GM23248 (cell line): ENCODE measurements around the gene B4GALNT1. TPM values are rescaled to one million over a fixed set of nuclear protein-coding genes. Genes with fewer than 3 reads are reported as not detected.

Experiments used
- DNase-seq: peaks from one replicate; pipeline ENCODE4 v3.0.0-alpha.2; 2015
- H2AFZ ChIP-seq: fragments of 200-600 bp; sonication (generic); 2 replicates; pipeline ENCODE4 v1.6.1; 2016; ENCODE audit warnings: antibody characterized with exemption
- H3F3A ChIP-seq: fragments of 200-600 bp; sonication (generic); 2 replicates; pipeline ENCODE4 v1.6.1; 2016; ENCODE audit warnings: mild to moderate bottlenecking, antibody characterized with exemption, mixed run types; ENCODE audit not compliant: insufficient read depth
- H3K27ac ChIP-seq: fragments of 200-600 bp; sonication (generic); 2 replicates; pipeline ENCODE4 v1.5.1; 2016; ENCODE audit warnings: mild to moderate bottlenecking
- H3K27me3 ChIP-seq: fragments of 200-600 bp; sonication (generic); replicated peaks from 2 replicates; pipeline ENCODE4 v1.6.1; 2016; ENCODE audit warnings: mild to moderate bottlenecking; ENCODE audit not compliant: insufficient read depth
- H3K36me3 ChIP-seq: fragments of 200-600 bp; sonication (generic); 2 replicates; pipeline ENCODE4 v1.6.1; 2016; ENCODE audit warnings: low read depth, mild to moderate bottlenecking
- H3K4me1 ChIP-seq: fragments of 200-600 bp; sonication (generic); 2 replicates; pipeline ENCODE4 v1.6.1; 2016; ENCODE audit warnings: mild to moderate bottlenecking; ENCODE audit not compliant: insufficient read depth
- H3K4me2 ChIP-seq: fragments of 200-600 bp; sonication (generic); one replicate; pipeline ENCODE4 v1.6.1; 2016; ENCODE audit warnings: mild to moderate bottlenecking; ENCODE audit not compliant: unreplicated experiment
- H3K4me3 ChIP-seq: fragments of 200-600 bp; sonication (generic); 2 replicates; pipeline ENCODE4 v1.5.1; 2016; ENCODE audit warnings: mild to moderate bottlenecking
- H3K79me2 ChIP-seq: fragments of 200-600 bp; sonication (generic); 2 replicates; pipeline ENCODE4 v1.6.1; 2016; ENCODE audit warnings: mild to moderate bottlenecking; ENCODE audit not compliant: insufficient read depth
- H3K9ac ChIP-seq: fragments of 200-600 bp; sonication (generic); 2 replicates; pipeline ENCODE4 v1.6.1; 2016; ENCODE audit warnings: mild to moderate bottlenecking
- H3K9me2 ChIP-seq: fragments of 200-600 bp; sonication (generic); 2 replicates; pipeline ENCODE4 v1.6.1; 2016; ENCODE audit warnings: mixed run types, mild to moderate bottlenecking, moderate library complexity; ENCODE audit not compliant: insufficient read depth
- H3K9me3 ChIP-seq: fragments of 200-600 bp; sonication (generic); one replicate; pipeline ENCODE4 v1.6.1; 2017; ENCODE audit warnings: low read depth
- H4K20me1 ChIP-seq: fragments of 200-600 bp; sonication (generic); 2 replicates; pipeline ENCODE4 v1.6.0; 2016; ENCODE audit not compliant: insufficient read depth
- EZH2 ChIP-seq: fragments of 200-600 bp; sonication (generic); IDR thresholded peaks from 2 replicates; pipeline ENCODE4 v1.6.1; 2018; ENCODE audit warnings: antibody characterized with exemption, mild to moderate bottlenecking; ENCODE audit not compliant: insufficient read depth, poor library complexity, severe bottlenecking
- EZH2phosphoT487 ChIP-seq: fragments of 200-600 bp; sonication (generic); IDR thresholded peaks from 2 replicates; pipeline ENCODE4 v1.6.1; 2018; ENCODE audit warnings: antibody characterized with exemption, moderate library complexity, mild to moderate bottlenecking, low read depth; ENCODE audit not compliant: insufficient read depth
- WGBS, 2 experiments: methylation state at CpG; one replicate each; pipeline ENCODE4 v1.1.6; 2015 to 2017; ENCODE audit warnings: low lambda C conversion rate in 2 of 2, low coverage in 1 of 2; ENCODE audit errors: missing lambda C conversion rate in 2 of 2; 5-methylcytosine and 5-hydroxymethylcytosine counted together
- in situ Hi-C: fragments of 300-500 bp; cut with MboI; formaldehyde crosslinking; loops from 2 replicates; pipeline ENCODE4 v1.15.0; 2020
- polyA plus RNA-seq: library from polyadenylated mRNA; unstranded; fragments of >200 nt; fragmentation: Nextera tagmentation; extraction: Ambion mirVana; gene quantifications from 2 replicates; pipeline ENCODE4 v1.2.1, GENCODE V29; 2016
- total RNA-seq: library from RNA; depleted of rRNA; stranded (reverse); fragments of >200 nt; shearing (Covaris generic); gene quantifications from 2 replicates; pipeline ENCODE4 v1.2.3, GENCODE V29; 2014

The B4GALNT1 gene
- total and polyA plus RNA-seq, 2 experiments from 2014 or later, result 5.4 to 8.6 TPM

DNA sequence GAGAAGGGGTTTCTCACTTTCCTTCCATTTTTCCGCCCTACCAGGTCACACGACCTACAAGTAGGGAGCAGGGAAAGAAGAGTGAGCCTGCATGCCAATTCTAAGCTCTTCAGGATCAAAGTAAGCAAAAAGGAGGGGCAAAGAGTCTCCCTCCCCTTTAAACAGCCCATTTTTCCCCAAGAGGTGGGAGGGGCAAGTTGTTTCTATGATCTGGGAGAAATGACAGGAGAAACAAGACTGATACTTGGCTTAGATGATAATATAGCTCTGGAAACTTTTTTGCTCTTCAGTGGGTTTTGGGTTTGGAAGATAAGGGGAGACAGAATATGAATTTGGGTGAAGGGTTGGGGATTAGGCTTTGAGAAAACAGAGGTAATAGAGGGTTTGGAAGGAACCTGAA, 26.6 kb downstream of the B4GALNT1 start:
- no peaks in the 10 kb centered on the region for H3K27me3 ChIP-seq
- no peaks in the 10 kb centered on the region for H3K9me3 ChIP-seq
- H2AFZ ChIP-seq, result no peak overlapping the region
- TF ChIP-seq EZH2phosphoT487, result no peak
- TF ChIP-seq EZH2, result no peak
- in situ Hi-C loops, result no loop called here
- DNase-seq, result no peak
- H3F3A ChIP-seq, result peaks cover 5% of the 10 kb centered on the region; the same call in 1 of the 2 replicates
- H3K4me1 ChIP-seq, result peaks cover 19% of the 10 kb centered on the region
- 78% methylated on average over 2 of the region's 2 CpGs for WGBS, 2 experiments
- no peaks in the 10 kb centered on the region for H4K20me1 ChIP-seq
- no peaks in the 10 kb centered on the region for H3K9me2 ChIP-seq
- no peak overlapping the region for H3K27ac ChIP-seq
- no peak overlapping the region for H3K9ac ChIP-seq
- H3K4me2 ChIP-seq, result no peak overlapping the region
- H3K4me3 ChIP-seq, result no peak overlapping the region
- H3K36me3 ChIP-seq, result no peaks in the 10 kb centered on the region
- no peaks in the 10 kb centered on the region for H3K79me2 ChIP-seq

DNA sequence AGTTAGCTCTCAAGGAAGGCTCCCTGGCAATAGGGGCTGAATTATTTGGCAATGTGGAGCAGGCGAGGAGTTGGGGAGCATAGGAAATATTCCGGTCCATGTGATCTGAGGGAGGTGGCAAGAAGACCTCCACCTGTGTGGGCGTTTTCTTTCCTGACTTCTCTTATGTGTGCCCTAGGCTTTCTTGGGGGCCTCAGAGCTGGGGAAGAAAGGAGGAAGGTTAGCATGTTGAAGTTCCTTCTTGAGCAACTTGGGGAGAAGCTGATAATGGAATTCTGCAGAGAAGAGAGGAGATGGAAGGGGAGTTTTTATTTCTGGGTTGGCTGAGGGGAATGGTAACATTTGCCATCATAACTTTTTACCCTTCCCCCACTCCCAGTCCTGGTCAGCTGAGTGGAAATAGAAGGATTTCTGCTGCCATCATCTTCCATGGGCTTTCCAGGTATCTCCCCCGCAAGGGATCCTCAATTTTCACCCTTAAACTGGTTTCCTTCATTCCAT, 27.1 kb downstream of the B4GALNT1 start:
- Histone ChIP-seq H2AFZ (peak overlapping the region; percentile 92; the same call in 1 of the 2 replicates), H3K4me3 (0 out of 2 replicates have a peak overlapping the region, but pooled peaks have one; percentile 88), H3K27ac (no peak overlapping the region), H3K4me1 (peaks cover 17% of the 10 kb centered on the region), H3K79me2 (no peaks in the 10 kb centered on the region), H3K4me2 (peak overlapping the region; percentile 85), H3K27me3 (no peaks in the 10 kb centered on the region), H3K9me3 (no peaks in the 10 kb centered on the region), H3K36me3 (no peaks in the 10 kb centered on the region), H3K9me2 (no peaks in the 10 kb centered on the region), H4K20me1 (no peaks in the 10 kb centered on the region), H3F3A (peaks cover 5% of the 10 kb centered on the region; the same call in 1 of the 2 replicates), H3K9ac (no peak overlapping the region)
- TF ChIP-seq EZH2, result no peak
- no peak for TF ChIP-seq EZH2phosphoT487
- DNase-seq, result no peak
- 72 to 73% methylated on average over 4 of the region's 4 CpGs for WGBS, 2 experiments
- in situ Hi-C loops, result no loop called here

DNA sequence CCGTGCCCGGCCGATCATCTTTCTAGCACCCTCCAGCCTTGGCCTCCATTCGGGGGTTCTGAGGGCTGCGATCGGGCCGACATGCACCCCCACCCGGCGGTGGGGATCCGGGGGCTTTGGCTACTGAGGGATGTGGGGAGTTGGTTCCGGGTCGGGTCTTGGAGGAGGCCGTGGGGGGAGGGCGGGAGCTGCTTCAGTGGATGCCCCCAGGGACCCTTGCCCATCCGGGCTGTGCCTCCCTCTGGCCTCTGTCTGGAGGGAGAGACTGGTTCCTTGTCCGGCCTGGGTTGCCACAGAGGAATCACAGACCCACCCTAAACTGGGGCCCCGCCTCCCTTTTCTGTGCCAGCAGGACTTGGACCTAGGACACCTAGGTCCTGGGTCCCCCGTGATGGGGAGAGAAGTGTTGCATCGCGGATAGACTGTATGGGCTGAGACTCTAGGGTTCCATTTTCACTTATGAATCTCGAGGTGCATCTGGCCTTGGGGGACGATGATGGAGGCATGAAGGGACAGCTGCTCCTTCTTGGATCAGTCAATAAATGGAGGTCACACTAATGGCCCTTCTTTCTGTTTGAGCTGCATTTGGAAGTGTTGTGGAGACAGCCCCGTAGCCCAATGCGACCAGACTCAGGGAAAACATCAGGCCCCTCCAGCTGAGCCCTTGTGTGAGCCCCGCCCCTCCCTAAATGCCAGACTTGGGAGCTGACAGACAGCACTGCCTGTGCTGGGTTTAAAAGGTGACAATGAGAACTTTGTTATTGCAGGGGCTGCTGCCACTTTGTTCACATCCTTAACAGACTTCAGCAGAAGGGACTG, 27.8 kb downstream of the B4GALNT1 start:
- in situ Hi-C loops, result no loop called here
- H3K4me2 ChIP-seq, result peak overlapping the region; percentile 85
- no peaks in the 10 kb centered on the region for H4K20me1 ChIP-seq
- no peaks in the 10 kb centered on the region for H3K9me3 ChIP-seq
- WGBS, 2 experiments, result 3 to 4% methylated on average over 24 to 25 of the region's 25 CpGs
- peak; percentile 64 for DNase-seq
- TF ChIP-seq EZH2 (no peak), EZH2phosphoT487 (no peak)
- peaks cover 5% of the 10 kb centered on the region; the same call in 1 of the 2 replicates for H3F3A ChIP-seq
- H3K4me1 ChIP-seq, result peaks cover 10% of the 10 kb centered on the region
- H2AFZ ChIP-seq, result peak overlapping the region; percentile 92
- H3K9me2 ChIP-seq, result no peaks in the 10 kb centered on the region
- H3K36me3 ChIP-seq, result no peaks in the 10 kb centered on the region
- no peaks in the 10 kb centered on the region for H3K79me2 ChIP-seq
- H3K27ac ChIP-seq, result peak overlapping the region; percentile 27; the same call in 1 of the 2 replicates
- H3K4me3 ChIP-seq, result peak overlapping the region; percentile 88
- H3K9ac ChIP-seq, result peak overlapping the region; percentile 94
- H3K27me3 ChIP-seq, result no peaks in the 10 kb centered on the region

DNA sequence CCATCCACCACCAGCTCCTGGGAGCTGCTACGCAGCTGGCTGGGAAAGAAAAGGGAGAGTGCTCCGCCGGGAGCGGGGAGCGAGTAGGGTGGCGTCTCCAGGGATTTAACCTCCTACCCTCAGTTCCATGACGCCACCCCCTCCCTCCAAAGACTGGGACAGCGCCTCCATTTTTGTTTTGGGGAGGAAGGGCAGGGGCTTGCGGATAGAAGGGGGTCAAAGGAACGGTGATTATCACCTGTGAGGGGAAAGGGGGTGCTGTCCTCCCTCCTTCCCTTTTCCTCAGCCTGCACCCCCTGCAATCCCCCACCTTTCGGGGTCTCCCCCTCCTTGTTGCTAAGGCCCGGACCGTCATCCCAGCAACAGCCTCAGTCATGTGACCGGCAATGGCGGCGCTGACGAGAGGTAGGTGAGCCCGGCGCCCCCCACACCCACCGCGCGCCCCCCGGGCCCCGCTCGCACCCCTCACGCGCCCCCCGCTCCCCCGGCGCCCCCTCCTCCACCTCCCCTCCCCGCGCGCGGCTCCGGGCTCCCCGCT, 28.5 kb downstream of the B4GALNT1 start, which contains the start of gene DTX3:
Gene DTX3 (plus strand): TSS at position 371 of the 538 bp plus-strand sequence. CDS start 1,694 bp downstream, outside the sequence.
- Histone ChIP-seq H3K9me2 (no peaks in the 10 kb centered on the region), H4K20me1 (no peaks in the 10 kb centered on the region), H3K27me3 (no peaks in the 10 kb centered on the region), H3K4me3 (peak within 1 kb of the TSS; percentile 88), H3K9ac (peak within 1 kb of the TSS; percentile 94), H3K4me2 (peak within 1 kb of the TSS; percentile 87), H3K27ac (peak within 1 kb of the TSS; percentile 27), H2AFZ (peak within 1 kb of the TSS; percentile 92), H3K79me2 (no peaks in the 10 kb centered on the region), H3K4me1 (peaks cover 9% of the 10 kb centered on the region), H3F3A (peaks cover 5% of the 10 kb centered on the region; the same call in 1 of the 2 replicates), H3K36me3 (no peaks in the 10 kb centered on the region; the same call in 1 of the 2 replicates), H3K9me3 (no peaks in the 10 kb centered on the region)
- DNase-seq, result peak; percentile 74
- no peak for TF ChIP-seq EZH2phosphoT487
- no peak for TF ChIP-seq EZH2
- in situ Hi-C loops, result no loop called here
- 2 to 6% methylated on average over 11 to 36 of the region's 36 CpGs for WGBS, 2 experiments
